ENCODE data around the gene NLRC5.
"Not testable (repeated sequence)": the region's sequence is repeated elsewhere in the genome, so short reads cannot be mapped to it uniquely, and the experiment has no call there.

Gene NLRC5

GRCh38 chr16:57093666-57094564 lies 104.6 kb downstream of the NLRC5 start:
- no peak for TF ChIP-seq CTCF (IDR thresholded peaks at IDR 0.05; ENCODE audit: low read depth, low read length)
- no peak for DNase-seq (ENCODE audit: low read depth, low spot score)
- H3K4me3 ChIP-seq (ENCODE audit: low read depth, low read length), result peak overlapping the region; percentile 58
- in situ Hi-C loops (cut with HindIII; ENCODE audit: low sequenced_read_pairs), result no loop called here

GRCh38 chr16:57094911-57095310 lies 105.6 kb downstream of the NLRC5 start:
- DNase-seq (ENCODE audit: low read depth, low spot score), result no peak
- no peak for TF ChIP-seq CTCF (IDR thresholded peaks at IDR 0.05; ENCODE audit: low read depth, low read length)
- no peak overlapping the region for H3K4me3 ChIP-seq (ENCODE audit: low read depth, low read length)
- in situ Hi-C loops (cut with HindIII; ENCODE audit: low sequenced_read_pairs), result no loop called here

- TF ChIP-seq CTCF (IDR thresholded peaks at IDR 0.05; ENCODE audit: low read depth, low read length), result no peak
- H3K4me3 ChIP-seq (ENCODE audit: low read depth, low read length), result no peak overlapping the region
- no peak for DNase-seq (ENCODE audit: low read depth, low spot score)
- in situ Hi-C loops (cut with HindIII; ENCODE audit: low sequenced_read_pairs), result no loop called here
These were observed 106.8 kb downstream of the NLRC5 start for GRCh38 chr16:57096192-57096591.

GRCh38 chr16:57096793-57097192 lies 107.4 kb downstream of the NLRC5 start:
- in situ Hi-C loops (cut with HindIII; ENCODE audit: low sequenced_read_pairs), result no loop called here

GRCh38 chr16:57098188-57098841 lies 109.0 kb downstream of the NLRC5 start:
- no peak for DNase-seq (ENCODE audit: low read depth, low spot score)
- no peak overlapping the region for H3K4me3 ChIP-seq (ENCODE audit: low read depth, low read length)
- in situ Hi-C loops (cut with HindIII; ENCODE audit: low sequenced_read_pairs), result no loop called here
- TF ChIP-seq CTCF (IDR thresholded peaks at IDR 0.05; ENCODE audit: low read depth, low read length), result no peak

More at GRCh38 chr16:57096793-57097192, 107.4 kb downstream of the NLRC5 start:
- no peak for DNase-seq (ENCODE audit: low read depth, low spot score)
- H3K4me3 ChIP-seq (ENCODE audit: low read depth, low read length), result no peak overlapping the region
- TF ChIP-seq CTCF (IDR thresholded peaks at IDR 0.05; ENCODE audit: low read depth, low read length), result no peak

GRCh38 chr16:57099965-57100364 lies 110.6 kb downstream of the NLRC5 start:
- H3K4me3 ChIP-seq (ENCODE audit: low read depth, low read length); in situ Hi-C loops (cut with HindIII; ENCODE audit: low sequenced_read_pairs): not testable (repeated sequence)
- peak; percentile 35 for DNase-seq (ENCODE audit: low read depth, low spot score)

GRCh38 chr16:57100445-57100844 lies 111.1 kb downstream of the NLRC5 start:
- no peak for DNase-seq (ENCODE audit: low read depth, low spot score)
- no peak overlapping the region for H3K4me3 ChIP-seq (ENCODE audit: low read depth, low read length)
- TF ChIP-seq CTCF (IDR thresholded peaks at IDR 0.05; ENCODE audit: low read depth, low read length), result no peak
- in situ Hi-C loops (cut with HindIII; ENCODE audit: low sequenced_read_pairs), result no loop called here
